ENCODE data around the gene ZNF628.

The ZNF628 gene

GRCh38 chr19:55451965-55452748 is 24.3 kb upstream of the ZNF628 start:
- Histone ChIP-seq H3K9ac (no peak overlapping the region), H3K79me2 (ENCODE audit: insufficient read depth, low read depth) (no peaks in the 10 kb centered on the region), H3K27me3 (ENCODE audit: insufficient read depth, low read depth) (peaks cover under 1% of the 10 kb centered on the region; the same call in 1 of the 2 replicates), H3K4me2 (no peak overlapping the region), H3K4me3 (IDR thresholded peaks at IDR 0.05; ENCODE audit: insufficient read depth, low read depth, low read length) (no peak overlapping the region), H2AFZ (ENCODE audit: low read depth) (no peak overlapping the region), H3K4me1 (ENCODE audit: low read depth, poor library complexity, severe bottlenecking) (no peaks in the 10 kb centered on the region), H4K20me1 (ENCODE audit: insufficient read depth) (no peaks in the 10 kb centered on the region), H3K36me3 (ENCODE audit: insufficient read depth) (no peaks in the 10 kb centered on the region), H3K27ac (no peak overlapping the region)
- no peak for TF ChIP-seq CTCF (conservative IDR thresholded peaks at IDR 0.05; ENCODE audit: low read depth, low read length)

DNA sequence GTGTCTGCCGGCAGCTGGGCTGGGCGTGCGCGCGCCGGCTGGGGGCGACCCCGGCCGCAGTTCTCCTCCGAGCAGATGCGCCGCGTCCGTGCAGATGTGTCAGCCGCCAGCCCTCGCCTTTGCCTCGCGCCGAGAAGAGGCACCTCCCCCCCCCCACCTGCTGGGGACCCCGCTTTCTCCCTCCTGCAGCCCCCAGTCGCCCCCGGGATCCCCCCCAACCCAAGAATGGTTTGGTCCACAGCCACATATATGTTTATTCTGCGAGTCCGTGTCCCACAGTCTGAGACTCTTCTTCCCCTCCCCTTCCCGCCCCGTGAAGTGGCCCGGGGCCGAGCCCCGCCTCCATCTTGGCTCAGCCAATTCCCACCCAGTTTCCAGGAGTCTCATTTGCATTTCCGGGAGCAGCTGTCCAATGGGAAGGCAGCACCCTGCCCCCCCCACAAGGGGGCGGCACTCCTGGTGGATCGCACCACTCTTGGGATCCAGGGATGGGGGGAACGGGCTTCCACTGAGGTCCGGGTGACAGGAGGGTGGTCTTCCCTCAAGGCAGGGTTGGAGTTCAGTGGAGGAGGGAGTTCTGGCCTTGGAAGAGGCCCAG is 23.6 kb upstream of the ZNF628 start:
- H3K27me3 ChIP-seq (ENCODE audit: insufficient read depth, low read depth): no peaks in the 10 kb centered on the region; the same call in 1 of the 2 replicates
- no peaks in the 10 kb centered on the region for H3K79me2 ChIP-seq (ENCODE audit: insufficient read depth, low read depth)
- H3K4me1 ChIP-seq (ENCODE audit: low read depth, poor library complexity, severe bottlenecking): no peaks in the 10 kb centered on the region
- H4K20me1 ChIP-seq (ENCODE audit: insufficient read depth): no peaks in the 10 kb centered on the region
- TF ChIP-seq CTCF (conservative IDR thresholded peaks at IDR 0.05; ENCODE audit: low read depth, low read length): no peak
- no peaks in the 10 kb centered on the region for H3K36me3 ChIP-seq (ENCODE audit: insufficient read depth)
- H3K27ac ChIP-seq: no peak overlapping the region
- H3K4me2 ChIP-seq: no peak overlapping the region
- no peak overlapping the region for H3K4me3 ChIP-seq (IDR thresholded peaks at IDR 0.05; ENCODE audit: insufficient read depth, low read depth, low read length)
- no peak overlapping the region for H2AFZ ChIP-seq (ENCODE audit: low read depth)
- H3K9ac ChIP-seq: no peak overlapping the region

DNA sequence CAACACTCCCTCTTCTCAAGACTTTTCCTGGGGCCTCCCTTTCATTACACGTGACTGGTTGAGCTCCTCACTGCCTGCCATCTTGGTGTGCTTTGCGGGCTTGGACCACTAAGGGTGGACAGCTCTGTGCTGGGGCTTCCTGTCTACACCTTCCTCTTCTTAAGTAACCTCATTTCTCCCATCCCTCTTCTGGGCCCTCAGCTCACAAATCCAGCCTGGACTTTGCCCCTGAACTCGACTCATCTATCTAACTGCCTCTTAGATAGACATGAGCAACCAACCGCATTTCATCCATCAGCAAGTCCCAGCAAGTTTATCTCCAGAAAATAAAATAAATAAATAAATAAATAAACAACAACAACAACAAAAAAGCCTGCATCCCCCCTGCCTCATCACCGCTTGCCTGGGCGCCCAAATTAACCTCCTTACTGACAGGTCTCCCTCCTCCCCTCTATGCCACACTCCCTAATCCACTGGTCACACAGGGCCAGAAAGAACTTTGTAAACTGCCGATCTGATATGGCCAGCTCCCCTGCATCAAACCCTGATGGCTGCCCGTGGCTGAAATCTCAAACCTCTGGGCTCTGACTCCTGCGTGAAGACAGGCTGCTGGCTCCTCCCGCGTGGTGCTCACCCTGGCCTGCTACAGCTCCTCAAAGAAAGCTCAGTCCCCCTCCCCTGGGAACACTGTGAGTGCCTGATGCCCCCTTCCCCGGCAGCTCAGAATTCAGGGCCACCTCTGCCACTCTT is 22.7 kb upstream of the ZNF628 start:
- no peak overlapping the region for H3K9ac ChIP-seq
- H2AFZ ChIP-seq (ENCODE audit: low read depth): no peak overlapping the region
- no peaks in the 10 kb centered on the region for H3K4me1 ChIP-seq (ENCODE audit: low read depth, poor library complexity, severe bottlenecking)
- no peak for TF ChIP-seq CTCF (conservative IDR thresholded peaks at IDR 0.05; ENCODE audit: low read depth, low read length)
- no peak overlapping the region for H3K27ac ChIP-seq
- H3K79me2 ChIP-seq (ENCODE audit: insufficient read depth, low read depth): no peaks in the 10 kb centered on the region
- H3K4me3 ChIP-seq (IDR thresholded peaks at IDR 0.05; ENCODE audit: insufficient read depth, low read depth, low read length): no peak overlapping the region
- H3K27me3 ChIP-seq (ENCODE audit: insufficient read depth, low read depth): no peaks in the 10 kb centered on the region; the same call in 1 of the 2 replicates
- no peaks in the 10 kb centered on the region for H4K20me1 ChIP-seq (ENCODE audit: insufficient read depth)
- no peak overlapping the region for H3K4me2 ChIP-seq
- no peaks in the 10 kb centered on the region for H3K36me3 ChIP-seq (ENCODE audit: insufficient read depth)

- no peak overlapping the region for H3K9ac ChIP-seq
- no peak overlapping the region for H2AFZ ChIP-seq (ENCODE audit: low read depth)
- no peaks in the 10 kb centered on the region; the same call in 1 of the 2 replicates for H3K27me3 ChIP-seq (ENCODE audit: insufficient read depth, low read depth)
- H3K4me2 ChIP-seq: no peak overlapping the region
- no peak overlapping the region for H3K4me3 ChIP-seq (IDR thresholded peaks at IDR 0.05; ENCODE audit: insufficient read depth, low read depth, low read length)
- H3K79me2 ChIP-seq (ENCODE audit: insufficient read depth, low read depth): peaks cover 5% of the 10 kb centered on the region; the same call in 1 of the 2 replicates
- H3K4me1 ChIP-seq (ENCODE audit: low read depth, poor library complexity, severe bottlenecking): no peaks in the 10 kb centered on the region
- H4K20me1 ChIP-seq (ENCODE audit: insufficient read depth): no peaks in the 10 kb centered on the region
- peak; percentile 79 for TF ChIP-seq CTCF (conservative IDR thresholded peaks at IDR 0.05; ENCODE audit: low read depth, low read length)
- no peak overlapping the region for H3K27ac ChIP-seq
- no peaks in the 10 kb centered on the region for H3K36me3 ChIP-seq (ENCODE audit: insufficient read depth)
Observed at GRCh38 chr19:55454787-55455243, 21.6 kb upstream of the ZNF628 start.
